CD14-positive monocyte (primary cell): ENCODE results near the gene HESX1. TPM values are rescaled to one million over a fixed set of nuclear protein-coding genes. Genes with fewer than 3 reads are reported as not detected.

Experiments used
- DNase-seq, 3 donors: peaks; one replicate each; pipeline ENCODE4 v3.0.0-alpha.2; 2011 to 2022
- H2AFZ ChIP-seq: 2 replicates; pipeline ENCODE4 v1.6.0; 2012; ENCODE audit warnings: mild to moderate bottlenecking, low read depth, low read length, inconsistent platforms; ENCODE audit not compliant: insufficient read depth, poor library complexity, severe bottlenecking
- H3K27ac ChIP-seq, 2 donors: 1 replicate in 1 of 2; 2 replicates in 1 of 2; pipeline ENCODE4 v1.5.1; 2012 to 2013; ENCODE audit warnings: low read length in 2 of 2, control low read depth in 1 of 2, inconsistent platforms in 1 of 2, low read depth in 1 of 2, mild to moderate bottlenecking in 1 of 2
- H3K27me3 ChIP-seq, 2 donors: one replicate each; pipeline versions ENCODE4 v1.6.0 to v1.6.1; 2011 to 2013; ENCODE audit warnings: low read length in 2 of 2; ENCODE audit not compliant: control insufficient read depth in 2 of 2, insufficient read depth in 2 of 2
- H3K36me3 ChIP-seq, 2 donors: replicated peaks in 1 of 2; 1 replicate in 1 of 2; 2 replicates in 1 of 2; pipeline versions ENCODE4 v1.5.1 to v1.6.1; 2012 to 2013; ENCODE audit warnings: low read length in 2 of 2, control low read depth in 1 of 2, inconsistent platforms in 1 of 2, mild to moderate bottlenecking in 1 of 2; ENCODE audit not compliant: insufficient read depth in 2 of 2, control insufficient read depth in 1 of 2
- H3K4me1 ChIP-seq, 2 donors: 1 replicate in 1 of 2; 2 replicates in 1 of 2; pipeline versions ENCODE4 v1.5.1 to v1.6.1; 2012 to 2013; ENCODE audit warnings: low read length in 2 of 2, control low read depth in 1 of 2, inconsistent platforms in 1 of 2, mild to moderate bottlenecking in 1 of 2, moderate library complexity in 1 of 2; ENCODE audit not compliant: insufficient read depth in 2 of 2, control insufficient read depth in 1 of 2
- H3K4me2 ChIP-seq: replicated peaks from 2 replicates; pipeline ENCODE3; 2012; ENCODE audit warnings: low read length, moderate library complexity, mild to moderate bottlenecking; ENCODE audit not compliant: poor library complexity, severe bottlenecking; ENCODE audit errors: extremely low read depth
- H3K4me3 ChIP-seq, 3 experiments: fragments of 200-600 bp in 1 of 3; sonication (generic) in 1 of 3; replicated peaks in 1 of 3; 1 replicate in 2 of 3; 2 replicates in 1 of 3; pipeline ENCODE4 v1.5.1; 2011 to 2013; ENCODE audit warnings: low read length in 3 of 3, mild to moderate bottlenecking in 3 of 3, control low read depth in 2 of 3, low read depth in 2 of 3, inconsistent platforms in 1 of 3, moderate library complexity in 1 of 3
- H3K79me2 ChIP-seq: 2 replicates; pipeline ENCODE4 v1.6.0; 2012; ENCODE audit warnings: mild to moderate bottlenecking, control low read depth, inconsistent platforms, low read length, moderate library complexity; ENCODE audit not compliant: insufficient read depth
- H3K9ac ChIP-seq: 2 replicates; pipeline ENCODE4 v1.6.0; 2017; ENCODE audit warnings: low read length, mild to moderate bottlenecking; ENCODE audit not compliant: insufficient read depth, poor library complexity, severe bottlenecking
- H3K9me3 ChIP-seq, 2 donors: replicated peaks in 1 of 2; 1 replicate in 1 of 2; 2 replicates in 1 of 2; pipeline versions ENCODE4 v1.5.1 to v1.6.1; 2012 to 2013; ENCODE audit warnings: low read length in 2 of 2, control low read depth in 1 of 2; ENCODE audit not compliant: control insufficient read depth in 1 of 2, insufficient read depth in 1 of 2
- H4K20me1 ChIP-seq: 2 replicates; pipeline ENCODE4 v1.6.0; 2012; ENCODE audit warnings: mild to moderate bottlenecking, low read length, control low read depth, moderate library complexity; ENCODE audit not compliant: insufficient read depth
- H3K27ac Mint-ChIP-seq, 7 donors: one replicate each; pipeline ENCODE4 v1.8.0; 2020; ENCODE audit warnings: mild to moderate bottlenecking in 7 of 7, mixed read lengths in 7 of 7, moderate library complexity in 6 of 7, inconsistent platforms in 2 of 7
- H3K27me3 Mint-ChIP-seq, 3 donors: one replicate each; pipeline ENCODE4 v1.8.0; 2021 to 2022; ENCODE audit warnings: low read depth in 3 of 3, mild to moderate bottlenecking in 3 of 3, mixed read lengths in 3 of 3, moderate library complexity in 3 of 3, inconsistent platforms in 1 of 3
- H3K36me3 Mint-ChIP-seq, 2 donors: one replicate each; pipeline ENCODE4 v1.8.0; 2020; ENCODE audit warnings: mixed read lengths in 2 of 2, inconsistent platforms in 1 of 2, mild to moderate bottlenecking in 1 of 2
- H3K4me1 Mint-ChIP-seq: one replicate; pipeline ENCODE4 v1.8.0; 2020; ENCODE audit warnings: mild to moderate bottlenecking, mixed read lengths
- H3K4me3 Mint-ChIP-seq, 2 donors: one replicate each; pipeline ENCODE4 v1.8.0; 2020; ENCODE audit warnings: mild to moderate bottlenecking in 2 of 2, mixed read lengths in 2 of 2, moderate library complexity in 1 of 2
- H3K9me3 Mint-ChIP-seq, 7 donors: one replicate each; pipeline ENCODE4 v1.8.0; 2020 to 2022; ENCODE audit warnings: mixed read lengths in 7 of 7, mild to moderate bottlenecking in 6 of 7, moderate library complexity in 6 of 7, inconsistent platforms in 2 of 7
- WGBS: methylation state at CpG from one replicate; pipeline ENCODE4 v1.1.5; 2013; ENCODE audit warnings: missing lambda C conversion rate; ENCODE audit not compliant: insufficient coverage; 5-methylcytosine and 5-hydroxymethylcytosine counted together
- intact Hi-C, 2 donors: fragments of 100-400 bp; cut with micrococcal nuclease; formaldehyde crosslinking; loops; one replicate each; pipeline versions ENCODE4 v1.15.0 to v1.15.1; 2023
- polyA minus RNA-seq: library from RNA; depleted of rRNA, polyadenylated mRNA; stranded (reverse); fragments of >200 nt; gene quantifications from 2 replicates; pipeline ENCODE4 v1.2.3, GENCODE V29; 2012
- polyA plus RNA-seq, 3 donors: library from polyadenylated mRNA; depleted of rRNA in 1 of 3; unstranded in 2 of 3; stranded (reverse) in 1 of 3; fragments of 300-500 nt in 2 of 3; fragments of >200 nt in 1 of 3; fragmentation: Illumina TruSeq in 2 of 3; gene quantifications; 1 replicate in 2 of 3; 2 replicates in 1 of 3; pipeline ENCODE4 v1.2.3, GENCODE V29; 2012 to 2021
- total RNA-seq, 12 experiments: library from RNA in 1 of 12; stranded (reverse) in 1 of 12; fragments of 120-200 nt in 1 of 12; gene quantifications; one replicate each; pipeline ENCODE4 v1.2.4 and lab custom pipeline; 2013 to 2026; ENCODE audit warnings: mixed read lengths in 6 of 12, inconsistent platforms in 1 of 12
- TF ChIP-seq, protein P1 (sequence below): fragments of 200-600 bp; IDR thresholded peaks from one replicate; pipeline ENCODE4 v1.8.0; 2022; ENCODE audit warnings: antibody characterized with exemption, mild to moderate bottlenecking

HESX1 gene
- total RNA-seq (2013), result 1.6 TPM
- polyA plus RNA-seq, result under 1 TPM; 0.22 to 0.83 (median 0.46) TPM
- polyA minus RNA-seq, result not detected in 2 replicates
- 0.25 to 1.4 (median 0.39) reads per million in 11 experiments for total RNA-seq (lab: John Stamatoyannopoulos, UW)

DNA sequence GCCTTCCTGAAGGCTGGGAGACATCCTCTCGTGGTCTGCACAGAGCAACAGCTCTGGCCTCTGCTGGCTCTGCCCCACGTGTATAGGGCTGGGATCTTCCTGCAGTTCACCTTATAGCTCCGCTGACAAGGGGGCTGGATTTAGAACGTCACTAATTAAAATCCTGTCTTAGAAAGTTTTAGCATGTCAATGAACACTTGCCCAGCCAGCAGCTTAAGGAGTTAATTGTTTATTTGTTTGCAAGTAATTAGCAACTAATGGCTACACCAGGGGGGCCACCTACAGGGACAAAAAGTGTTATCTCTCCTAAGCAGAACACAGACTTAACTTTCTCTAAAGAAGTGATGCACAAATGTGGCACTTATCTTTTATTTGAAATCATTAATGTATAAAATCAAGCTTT is at the start of gene HESX1:
HESX1 (minus strand) TSS at position 84 of the 403 bp plus-strand sequence; CDS start at position 24, 60 bp downstream.
- TF ChIP-seq, protein P1, sequence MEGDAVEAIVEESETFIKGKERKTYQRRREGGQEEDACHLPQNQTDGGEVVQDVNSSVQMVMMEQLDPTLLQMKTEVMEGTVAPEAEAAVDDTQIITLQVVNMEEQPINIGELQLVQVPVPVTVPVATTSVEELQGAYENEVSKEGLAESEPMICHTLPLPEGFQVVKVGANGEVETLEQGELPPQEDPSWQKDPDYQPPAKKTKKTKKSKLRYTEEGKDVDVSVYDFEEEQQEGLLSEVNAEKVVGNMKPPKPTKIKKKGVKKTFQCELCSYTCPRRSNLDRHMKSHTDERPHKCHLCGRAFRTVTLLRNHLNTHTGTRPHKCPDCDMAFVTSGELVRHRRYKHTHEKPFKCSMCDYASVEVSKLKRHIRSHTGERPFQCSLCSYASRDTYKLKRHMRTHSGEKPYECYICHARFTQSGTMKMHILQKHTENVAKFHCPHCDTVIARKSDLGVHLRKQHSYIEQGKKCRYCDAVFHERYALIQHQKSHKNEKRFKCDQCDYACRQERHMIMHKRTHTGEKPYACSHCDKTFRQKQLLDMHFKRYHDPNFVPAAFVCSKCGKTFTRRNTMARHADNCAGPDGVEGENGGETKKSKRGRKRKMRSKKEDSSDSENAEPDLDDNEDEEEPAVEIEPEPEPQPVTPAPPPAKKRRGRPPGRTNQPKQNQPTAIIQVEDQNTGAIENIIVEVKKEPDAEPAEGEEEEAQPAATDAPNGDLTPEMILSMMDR, result no peak
- H3K4me3 Mint-ChIP-seq, result no peak within 1 kb of the TSS
- peaks cover 0 to 3% of the 10 kb centered on the region in 2 donors for H3K4me1 ChIP-seq
- no peak within 1 kb of the TSS for H3K4me2 ChIP-seq
- H3K27ac Mint-ChIP-seq, result no peak within 1 kb of the TSS
- no peak within 1 kb of the TSS for H3K9ac ChIP-seq
- H3K4me1 Mint-ChIP-seq, result no peaks in the 10 kb centered on the region
- DNase-seq, result no peak
- H3K27me3 Mint-ChIP-seq, result peaks cover 0 to 4% (median 0%) of the 10 kb centered on the region in 3 donors
- H3K79me2 ChIP-seq, result no peaks in the 10 kb centered on the region
- no peak within 1 kb of the TSS for H3K27ac ChIP-seq
- no peaks in the 10 kb centered on the region for H3K9me3 ChIP-seq
- H4K20me1 ChIP-seq, result no peaks in the 10 kb centered on the region
- WGBS, result 49% methylated on average over 2 of the region's 4 CpGs
- H3K36me3 ChIP-seq, result no peaks in the 10 kb centered on the region
- peaks cover 0 to 4% (median 0%) of the 10 kb centered on the region in 7 donors for H3K9me3 Mint-ChIP-seq
- H3K36me3 Mint-ChIP-seq, result no peaks in the 10 kb centered on the region
- H3K4me3 ChIP-seq, result no peak within 1 kb of the TSS
- intact Hi-C loops, result no loop called here
- H3K27me3 ChIP-seq, result no peaks in the 10 kb centered on the region
- H2AFZ ChIP-seq, result no peak within 1 kb of the TSS

DNA sequence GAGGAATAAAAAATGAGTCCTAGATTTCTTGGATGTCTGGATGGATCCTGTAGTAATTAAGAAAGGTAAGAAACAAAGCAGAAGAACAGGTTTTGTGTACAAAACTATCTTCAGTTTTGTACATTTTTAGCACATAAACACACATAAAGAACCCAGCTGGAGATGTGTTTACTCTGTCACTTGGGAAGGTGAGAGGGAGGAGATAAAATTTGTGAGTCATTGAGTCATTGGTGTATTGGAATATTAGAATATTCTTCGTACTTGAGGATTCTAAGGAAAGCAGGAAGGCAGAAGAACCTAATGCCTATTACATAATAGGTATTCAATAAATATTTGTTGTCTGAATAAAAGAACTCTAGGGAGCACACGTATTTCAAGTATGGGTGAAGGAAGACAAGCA is 45.2 kb upstream of the HESX1 start:
- Histone ChIP-seq H3K27me3 (no peaks in the 10 kb centered on the region), H3K4me1 (no peaks in the 10 kb centered on the region), H3K79me2 (peaks cover 4% of the 10 kb centered on the region), H2AFZ (no peak overlapping the region), H3K9me3 (no peaks in the 10 kb centered on the region), H4K20me1 (no peaks in the 10 kb centered on the region), H3K27ac (no peak overlapping the region), H3K4me3 (no peak overlapping the region), H3K36me3 (peaks cover 84 to 100% of the 10 kb centered on the region in 2 donors), H3K9ac (no peak overlapping the region), H3K4me2 (no peak overlapping the region)
- intact Hi-C loops, result no loop called here
- Mint-ChIP-seq H3K27me3 (no peaks in the 10 kb centered on the region), H3K4me1 (no peaks in the 10 kb centered on the region), H3K36me3 (peaks cover 75 to 90% of the 10 kb centered on the region in 2 donors), H3K4me3 (no peak overlapping the region), H3K9me3 (no peaks in the 10 kb centered on the region), H3K27ac (peak overlapping the region in 2 of 7 donors; percentile 3 to 6)
- no peak for DNase-seq
- WGBS, result no CpG with 5 or more reads among the region's 2 CpGs
- TF ChIP-seq, protein P1, result no peak
